Measurements from ENCODE around the gene KRAS. TPM values are rescaled to one million over a fixed set of nuclear protein-coding genes. Genes with fewer than 3 reads are reported as not detected.

KRAS gene
- total RNA-seq, 2 experiments from 2014 or later: 8.6 to 39.1 TPM

DNA sequence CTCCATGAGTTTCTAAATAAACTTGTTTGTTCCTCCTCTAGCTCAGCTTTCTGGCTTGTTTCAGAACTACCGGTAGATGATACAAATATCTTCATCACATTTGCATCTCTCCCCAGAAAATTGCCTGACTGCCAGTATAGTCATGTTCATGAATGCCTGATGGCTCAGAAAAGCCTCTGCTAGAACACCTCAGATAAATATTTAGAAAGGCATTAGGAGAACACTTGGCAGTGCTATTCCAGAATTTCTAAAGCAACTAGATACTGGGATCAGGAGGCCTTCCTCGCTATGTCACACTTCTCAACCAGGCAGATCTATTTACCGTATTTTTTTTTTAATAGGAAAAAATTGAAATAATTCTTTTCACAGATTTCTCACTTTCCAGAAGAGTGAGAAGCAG, 32.3 kb upstream of the KRAS start:
- DNase-seq (ENCODE audit: low spot score): no peak
- Histone ChIP-seq H3K9me3 (ENCODE audit: low read length) (no peaks in the 10 kb centered on the region), H3K79me2 (ENCODE audit: insufficient read depth, low read depth, low read length) (no peaks in the 10 kb centered on the region), H4K20me1 (ENCODE audit: insufficient read depth, low read length) (no peaks in the 10 kb centered on the region), H3K4me3 (ENCODE audit: low read depth, low read length, poor library complexity, severe bottlenecking) (no peak overlapping the region), H3K27ac (ENCODE audit: low read depth, low read length, poor library complexity, severe bottlenecking) (no peak overlapping the region), H3K4me2 (ENCODE audit: low read length) (peak overlapping the region; percentile 31), H3K9me2 (ENCODE audit: insufficient read depth, low read length) (no peaks in the 10 kb centered on the region), H3K36me3 (ENCODE audit: insufficient read depth, low read length) (no peaks in the 10 kb centered on the region), H3K4me1 (ENCODE audit: insufficient read depth, low read length, poor library complexity, severe bottlenecking) (peaks cover 16% of the 10 kb centered on the region), H2AFZ (ENCODE audit: low read length) (peak overlapping the region; percentile 61)
- TF ChIP-seq, protein P1, sequence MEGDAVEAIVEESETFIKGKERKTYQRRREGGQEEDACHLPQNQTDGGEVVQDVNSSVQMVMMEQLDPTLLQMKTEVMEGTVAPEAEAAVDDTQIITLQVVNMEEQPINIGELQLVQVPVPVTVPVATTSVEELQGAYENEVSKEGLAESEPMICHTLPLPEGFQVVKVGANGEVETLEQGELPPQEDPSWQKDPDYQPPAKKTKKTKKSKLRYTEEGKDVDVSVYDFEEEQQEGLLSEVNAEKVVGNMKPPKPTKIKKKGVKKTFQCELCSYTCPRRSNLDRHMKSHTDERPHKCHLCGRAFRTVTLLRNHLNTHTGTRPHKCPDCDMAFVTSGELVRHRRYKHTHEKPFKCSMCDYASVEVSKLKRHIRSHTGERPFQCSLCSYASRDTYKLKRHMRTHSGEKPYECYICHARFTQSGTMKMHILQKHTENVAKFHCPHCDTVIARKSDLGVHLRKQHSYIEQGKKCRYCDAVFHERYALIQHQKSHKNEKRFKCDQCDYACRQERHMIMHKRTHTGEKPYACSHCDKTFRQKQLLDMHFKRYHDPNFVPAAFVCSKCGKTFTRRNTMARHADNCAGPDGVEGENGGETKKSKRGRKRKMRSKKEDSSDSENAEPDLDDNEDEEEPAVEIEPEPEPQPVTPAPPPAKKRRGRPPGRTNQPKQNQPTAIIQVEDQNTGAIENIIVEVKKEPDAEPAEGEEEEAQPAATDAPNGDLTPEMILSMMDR (conservative IDR thresholded peaks at IDR 0.05; ENCODE audit: low read length): no peak
- no peak for TF ChIP-seq EZH2phosphoT487 (IDR thresholded peaks at IDR 0.05; ENCODE audit: borderline replicate concordance, low read depth, low read length)
- intact Hi-C loops (cut with micrococcal nuclease; ENCODE audit: unreplicated experiment): no loop called here
- ChIA-PET POLR2A (interaction anchor here (0.6 to 1.1 kb wide), 2 partner anchors 12 to 385 kb away, joined by 3 read pairs; no protein-coding TSS in a partner anchor), CTCF (ENCODE audit: unreplicated experiment) (no interaction called here)
- no TSS peak for BruUV-seq (replicated peaks)

DNA sequence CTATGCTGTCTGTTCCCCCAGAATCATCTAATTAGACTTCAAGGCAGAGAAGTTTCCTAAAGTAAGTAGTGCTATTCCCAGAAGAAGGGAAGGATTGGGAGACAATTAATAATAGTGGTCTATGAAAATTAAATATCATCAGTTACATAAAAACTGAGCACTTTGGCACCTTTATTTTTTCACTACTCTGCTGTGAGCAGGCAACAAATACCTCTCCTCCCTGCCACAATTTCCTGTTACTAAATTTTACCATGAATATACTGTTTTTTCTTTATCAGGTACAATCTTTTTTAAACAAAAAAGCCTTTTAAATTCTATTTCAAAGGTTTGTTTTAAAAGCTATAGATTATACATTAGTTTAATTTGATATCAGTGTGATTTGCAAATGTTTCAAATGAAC, 29.4 kb upstream of the KRAS start:
- Histone ChIP-seq H3K27ac (ENCODE audit: low read depth, low read length, poor library complexity, severe bottlenecking) (no peak overlapping the region), H3K9me3 (ENCODE audit: low read length) (no peaks in the 10 kb centered on the region), H3K79me2 (ENCODE audit: insufficient read depth, low read depth, low read length) (no peaks in the 10 kb centered on the region), H3K4me2 (ENCODE audit: low read length) (0 out of 2 replicates have a peak overlapping the region, but pooled peaks have one; percentile 7), H3K4me1 (ENCODE audit: insufficient read depth, low read length, poor library complexity, severe bottlenecking) (peaks cover 16% of the 10 kb centered on the region), H3K9me2 (ENCODE audit: insufficient read depth, low read length) (no peaks in the 10 kb centered on the region), H3K4me3 (ENCODE audit: low read depth, low read length, poor library complexity, severe bottlenecking) (no peak overlapping the region), H2AFZ (ENCODE audit: low read length) (0 out of 2 replicates have a peak overlapping the region, but pooled peaks have one; percentile 25), H3K36me3 (ENCODE audit: insufficient read depth, low read length) (no peaks in the 10 kb centered on the region), H4K20me1 (ENCODE audit: insufficient read depth, low read length) (no peaks in the 10 kb centered on the region)
- CTCF ChIA-PET (ENCODE audit: unreplicated experiment): no interaction called here
- no TSS peak for BruUV-seq (replicated peaks)
- TF ChIP-seq EZH2phosphoT487 (IDR thresholded peaks at IDR 0.05; ENCODE audit: borderline replicate concordance, low read depth, low read length): no peak
- TF ChIP-seq, protein P1 (conservative IDR thresholded peaks at IDR 0.05; ENCODE audit: low read length): no peak
- POLR2A ChIA-PET: no interaction called here
- intact Hi-C loops (cut with micrococcal nuclease; ENCODE audit: unreplicated experiment): no loop called here
- no peak for DNase-seq (ENCODE audit: low spot score)

DNA sequence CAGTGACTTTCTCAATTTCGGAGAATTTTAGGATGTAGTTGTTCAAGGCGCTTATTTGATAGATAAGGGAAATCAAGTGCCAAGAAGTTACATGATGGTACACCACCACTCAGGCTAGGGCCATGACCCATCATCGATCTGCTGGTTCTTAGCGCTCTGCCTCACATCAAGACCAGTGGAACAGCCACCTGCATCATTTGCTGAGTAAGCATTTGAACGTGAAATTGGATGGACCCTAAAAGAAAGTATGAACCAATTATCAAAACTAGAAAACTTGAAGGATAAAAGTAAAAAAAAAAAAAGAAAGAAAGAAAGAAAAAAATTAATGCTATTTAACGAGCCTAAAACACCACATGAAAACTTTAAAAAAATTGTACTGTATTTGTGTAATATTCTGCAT, 27.5 kb upstream of the KRAS start:
- H3K79me2 ChIP-seq (ENCODE audit: insufficient read depth, low read depth, low read length): no peaks in the 10 kb centered on the region
- H3K9me2 ChIP-seq (ENCODE audit: insufficient read depth, low read length): no peaks in the 10 kb centered on the region
- no peak overlapping the region for H3K27ac ChIP-seq (ENCODE audit: low read depth, low read length, poor library complexity, severe bottlenecking)
- TF ChIP-seq, protein P1 (conservative IDR thresholded peaks at IDR 0.05; ENCODE audit: low read length): no peak
- no peak for TF ChIP-seq EZH2phosphoT487 (IDR thresholded peaks at IDR 0.05; ENCODE audit: borderline replicate concordance, low read depth, low read length)
- H4K20me1 ChIP-seq (ENCODE audit: insufficient read depth, low read length): no peaks in the 10 kb centered on the region
- no TSS peak for BruUV-seq (replicated peaks)
- no peaks in the 10 kb centered on the region for H3K9me3 ChIP-seq (ENCODE audit: low read length)
- no peak overlapping the region for H3K4me2 ChIP-seq (ENCODE audit: low read length)
- intact Hi-C loops (cut with micrococcal nuclease; ENCODE audit: unreplicated experiment): no loop called here
- DNase-seq (ENCODE audit: low spot score): no peak
- H3K4me1 ChIP-seq (ENCODE audit: insufficient read depth, low read length, poor library complexity, severe bottlenecking): peaks cover 14% of the 10 kb centered on the region
- POLR2A ChIA-PET: no interaction called here
- no peaks in the 10 kb centered on the region for H3K36me3 ChIP-seq (ENCODE audit: insufficient read depth, low read length)
- H2AFZ ChIP-seq (ENCODE audit: low read length): no peak overlapping the region
- CTCF ChIA-PET (ENCODE audit: unreplicated experiment): no interaction called here
- no peak overlapping the region for H3K4me3 ChIP-seq (ENCODE audit: low read depth, low read length, poor library complexity, severe bottlenecking)

Measured in OCI-LY7 (cell line).